ENCODE results near the gene KRT33B.
"Not testable (repeated sequence)": the region's sequence is repeated elsewhere in the genome, so short reads cannot be mapped to it uniquely, and the experiment has no call there.

Gene KRT33B

GRCh38 chr17:41393826-41394225 lies 24.2 kb upstream of the KRT33B start:
- DNase-seq (ENCODE audit: low read depth, low spot score), result no peak

- no peak for DNase-seq (ENCODE audit: low read depth, low spot score)
These were observed 23.7 kb upstream of the KRT33B start for GRCh38 chr17:41393294-41393693.

GRCh38 chr17:41392278-41392677 lies 22.7 kb upstream of the KRT33B start:
- DNase-seq (ENCODE audit: low read depth, low spot score), result no peak

- DNase-seq (ENCODE audit: low read depth, low spot score), result no peak
These were observed 21.9 kb upstream of the KRT33B start for GRCh38 chr17:41391535-41391934.

- DNase-seq (ENCODE audit: low read depth, low spot score), result no peak
These were observed 20.9 kb upstream of the KRT33B start for GRCh38 chr17:41390411-41390938.

- peak; percentile 41 for DNase-seq (ENCODE audit: low read depth, low spot score)
These were observed 18.1 kb upstream of the KRT33B start for GRCh38 chr17:41387670-41388069.

- no peak for DNase-seq (ENCODE audit: low read depth, low spot score)
These were observed 16.6 kb upstream of the KRT33B start for GRCh38 chr17:41386227-41386626.

GRCh38 chr17:41383690-41384089 lies 14.1 kb upstream of the KRT33B start:
- no peak for DNase-seq (ENCODE audit: low read depth, low spot score)

- no peak for DNase-seq (ENCODE audit: low read depth, low spot score)
These were observed 12.8 kb upstream of the KRT33B start for GRCh38 chr17:41382394-41382793.

GRCh38 chr17:41381943-41382342 lies 12.3 kb upstream of the KRT33B start, which contains the start of gene KRT34:
TSS of gene KRT34 (minus strand) at chr17:41382306. CDS start at chr17:41382246, 60 bp downstream.
- DNase-seq (ENCODE audit: low read depth, low spot score), result not testable (repeated sequence)

GRCh38 chr17:41380091-41380490 lies 10.5 kb upstream of the KRT33B start:
- DNase-seq (ENCODE audit: low read depth, low spot score), result peak; percentile 48

GRCh38 chr17:41377546-41377945 lies 7.9 kb upstream of the KRT33B start:
- DNase-seq (ENCODE audit: low read depth, low spot score), result no peak

- no peak for DNase-seq (ENCODE audit: low read depth, low spot score)
These were observed 590 bp downstream of the KRT33B start for GRCh38 chr17:41369023-41369422.

- peak; percentile 61 for DNase-seq (ENCODE audit: low read depth, low spot score)
These were observed 2.1 kb downstream of the KRT33B start for GRCh38 chr17:41367426-41368075.

GRCh38 chr17:41366070-41366469 lies 3.5 kb downstream of the KRT33B start:
- DNase-seq (ENCODE audit: low read depth, low spot score), result no peak

GRCh38 chr17:41363881-41364280 lies 5.7 kb downstream of the KRT33B start:
- no peak for DNase-seq (ENCODE audit: low read depth, low spot score)

GRCh38 chr17:41360296-41360995 lies 9.2 kb downstream of the KRT33B start:
- peak; percentile 86 for DNase-seq (ENCODE audit: low read depth, low spot score)

GRCh38 chr17:41354536-41354935 lies 15.1 kb downstream of the KRT33B start:
- no peak for DNase-seq (ENCODE audit: low read depth, low spot score)

- DNase-seq (ENCODE audit: low read depth, low spot score), result peak; percentile 33
These were observed 16.8 kb downstream of the KRT33B start for GRCh38 chr17:41352597-41353366.

GRCh38 chr17:41351177-41351576 lies 18.4 kb downstream of the KRT33B start:
- DNase-seq (ENCODE audit: low read depth, low spot score), result no peak

- DNase-seq (ENCODE audit: low read depth, low spot score), result not testable (repeated sequence)
These were observed 19.2 kb downstream of the KRT33B start, which contains the start of gene KRT33A for GRCh38 chr17:41350381-41350878. TSS of gene KRT33A (minus strand) at chr17:41350828. CDS start at chr17:41350767, 61 bp downstream.
